GM10847 (cell line): Measurements from ENCODE around the gene SCG3.

Source experiments
- POLR2A ChIP-seq: IDR thresholded peaks from 2 replicates; pipeline ENCODE4 v1.6.1; 2011; ENCODE audit not compliant: insufficient read length; ENCODE audit errors: extremely low read depth

Gene SCG3

DNA sequence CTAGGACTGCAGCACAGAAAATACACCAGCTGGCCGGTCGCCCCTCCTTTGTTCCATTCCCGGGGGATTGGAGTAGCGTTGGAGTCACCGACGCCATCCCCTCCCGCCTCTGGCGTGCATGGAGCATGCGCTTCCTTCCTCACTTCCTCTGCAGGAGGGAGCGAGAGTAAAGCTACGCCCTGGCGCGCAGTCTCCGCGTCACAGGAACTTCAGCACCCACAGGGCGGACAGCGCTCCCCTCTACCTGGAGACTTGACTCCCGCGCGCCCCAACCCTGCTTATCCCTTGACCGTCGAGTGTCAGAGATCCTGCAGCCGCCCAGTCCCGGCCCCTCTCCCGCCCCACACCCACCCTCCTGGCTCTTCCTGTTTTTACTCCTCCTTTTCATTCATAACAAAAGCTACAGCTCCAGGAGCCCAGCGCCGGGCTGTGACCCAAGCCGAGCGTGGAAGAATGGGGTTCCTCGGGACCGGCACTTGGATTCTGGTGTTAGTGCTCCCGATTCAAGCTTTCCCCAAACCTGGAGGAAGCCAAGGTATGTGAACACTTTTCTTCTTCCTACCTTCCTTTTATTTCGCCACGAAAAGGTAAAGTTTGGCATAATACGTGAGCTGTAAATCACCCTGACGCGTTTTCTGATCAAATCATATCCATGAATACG is at the start of gene SCG3:
Gene SCG3 (plus strand): TSS at position 201 of the 661 bp plus-strand sequence. CDS start 253 bp downstream, at position 454.
- TF ChIP-seq POLR2A: no peak

GRCh38 chr15:51634591-51635198 is 46.6 kb upstream of the SCG3 start:
- no peak for TF ChIP-seq POLR2A

DNA sequence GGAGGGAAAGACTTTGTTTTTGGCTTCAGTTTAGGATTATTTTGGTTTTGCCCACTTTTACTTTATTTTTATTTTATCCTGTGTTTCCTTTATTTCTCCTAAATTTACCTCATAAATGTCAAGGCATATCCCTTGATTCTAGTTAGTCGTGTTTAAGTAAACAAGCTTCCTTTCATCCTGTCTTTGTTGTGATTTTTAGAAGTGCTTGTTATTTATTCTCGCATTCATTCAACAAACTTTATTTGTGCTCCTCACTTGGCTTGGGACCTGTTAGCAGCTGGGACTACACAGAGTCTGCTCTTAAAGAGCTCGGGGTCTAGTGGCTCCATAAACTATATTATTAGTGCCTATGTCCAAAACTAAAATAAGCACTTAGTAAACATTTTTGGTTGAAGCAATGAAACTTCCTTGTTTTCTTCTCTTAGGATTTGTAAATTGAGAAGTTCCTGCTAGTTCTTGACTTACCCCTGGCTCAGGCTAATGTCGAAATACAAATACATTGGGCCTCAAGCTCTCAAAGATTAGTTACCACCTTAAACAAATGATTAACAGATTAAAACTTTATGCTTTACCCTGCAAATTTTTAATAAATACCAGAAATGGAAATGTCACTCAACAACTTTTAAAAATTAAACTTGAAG is 39.7 kb upstream of the SCG3 start:
- TF ChIP-seq POLR2A: no peak

- no peak for TF ChIP-seq POLR2A
These were observed 38.6 kb upstream of the SCG3 start for GRCh38 chr15:51642696-51643095.

GRCh38 chr15:51647128-51647562 is 34.2 kb upstream of the SCG3 start:
- TF ChIP-seq POLR2A: no peak

DNA sequence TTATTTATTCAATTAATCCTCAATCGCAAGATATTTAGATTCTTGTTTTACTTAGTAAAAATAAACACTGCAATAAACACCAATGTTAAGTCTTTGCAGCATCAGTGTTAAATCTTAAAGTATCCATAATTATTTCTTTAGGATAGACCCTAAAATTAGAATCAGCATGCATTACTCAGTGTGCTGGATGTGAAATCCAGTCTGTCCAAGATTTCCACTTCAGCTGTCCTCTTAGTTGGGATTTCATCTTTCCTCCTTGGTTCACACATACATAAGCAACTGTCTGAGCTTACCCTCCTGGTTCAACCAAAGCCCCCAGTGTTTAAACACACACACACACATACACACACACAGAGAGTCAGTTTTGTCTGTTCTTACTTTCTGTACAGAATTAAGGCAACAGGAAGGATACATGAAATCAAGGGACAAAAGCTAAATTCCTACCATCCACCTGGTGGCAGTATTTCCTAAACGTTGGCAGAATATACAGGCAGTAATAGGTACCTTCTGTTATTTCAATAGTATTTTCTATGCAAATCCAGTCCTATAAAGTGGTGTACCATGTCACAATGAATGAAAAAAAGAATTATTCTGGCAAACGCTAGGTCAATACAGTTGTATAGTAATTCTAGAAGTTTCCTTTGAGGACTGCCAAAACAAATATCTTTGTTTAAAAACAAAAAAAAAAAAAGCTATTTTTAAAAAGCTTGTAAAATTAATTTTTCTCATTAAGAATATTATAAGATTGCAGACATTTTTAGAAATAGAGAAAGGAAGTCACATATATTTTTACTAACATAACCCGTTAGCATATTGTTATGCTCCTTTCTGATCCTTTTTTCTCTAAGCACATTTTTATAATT is 31.4 kb upstream of the SCG3 start:
- TF ChIP-seq POLR2A: no peak

DNA sequence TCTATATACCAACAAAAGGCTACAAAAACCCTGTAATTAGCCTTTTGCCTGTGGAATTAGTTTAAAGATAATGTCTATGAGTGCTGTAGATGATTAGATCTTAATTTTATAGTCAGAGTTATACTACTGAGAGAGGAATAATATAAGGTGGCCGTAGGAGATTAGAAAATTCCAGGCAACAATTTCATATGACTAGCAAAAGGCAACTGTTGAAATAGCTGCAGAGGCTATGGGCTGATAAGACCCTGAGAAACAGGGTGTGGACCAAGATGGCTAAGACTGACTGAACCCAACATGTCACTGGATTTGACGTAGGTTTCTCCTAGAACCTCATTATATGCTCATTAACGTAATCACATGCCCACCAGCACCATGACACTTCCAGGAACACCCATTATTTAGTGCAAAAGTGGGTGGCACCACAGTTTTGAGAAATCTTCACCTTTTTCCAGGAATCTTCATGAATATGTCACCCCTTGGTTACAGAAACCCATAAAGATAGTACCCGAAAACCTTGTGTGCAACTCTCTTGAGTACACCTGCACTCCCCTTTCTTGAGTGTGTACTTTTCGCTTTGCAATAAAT is 29.1 kb upstream of the SCG3 start:
- TF ChIP-seq POLR2A: no peak

DNA sequence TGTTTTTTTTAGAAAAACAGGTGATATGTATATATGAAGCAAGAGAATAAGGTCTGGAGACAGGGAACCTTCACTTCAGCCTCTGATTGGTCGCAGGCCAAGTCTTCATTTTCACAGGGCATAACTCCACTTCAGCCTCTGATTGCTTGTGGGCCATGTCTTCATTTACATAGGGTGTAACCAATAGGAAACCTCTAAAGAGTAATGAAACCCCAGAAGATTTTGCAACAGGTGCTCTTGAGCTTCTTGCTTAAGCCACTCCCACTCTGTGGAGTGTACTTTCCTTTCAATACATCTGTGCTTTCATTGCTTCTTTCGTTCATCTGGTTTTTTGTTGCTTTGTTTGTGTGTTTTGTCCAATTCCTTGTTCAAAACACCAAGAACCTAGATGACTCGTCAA is 22.6 kb upstream of the SCG3 start:
- no peak for TF ChIP-seq POLR2A

- no peak for TF ChIP-seq POLR2A
These were observed 20.2 kb upstream of the SCG3 start for GRCh38 chr15:51661072-51661471.

GRCh38 chr15:51667478-51667877 is 13.8 kb upstream of the SCG3 start:
- no peak for TF ChIP-seq POLR2A

DNA sequence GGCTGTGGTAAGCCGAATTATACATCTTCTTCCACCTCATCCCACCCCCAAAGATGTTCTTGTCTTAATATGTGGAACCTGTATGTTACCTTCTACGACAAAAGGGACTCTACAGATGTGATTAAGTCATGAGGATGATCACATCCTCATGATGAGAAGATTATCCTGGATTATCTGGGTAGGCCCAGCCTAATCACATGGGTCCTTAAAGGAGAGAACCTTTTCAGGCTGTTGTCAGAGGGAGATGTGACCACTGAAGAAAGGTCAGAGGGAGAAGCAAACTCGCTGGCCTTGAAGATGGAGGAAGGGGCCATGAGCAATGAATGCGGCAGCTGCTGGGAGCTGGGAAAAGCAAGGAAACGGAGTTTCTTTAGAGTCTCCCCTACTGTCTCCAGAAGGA is 12.9 kb upstream of the SCG3 start:
- TF ChIP-seq POLR2A: no peak

GRCh38 chr15:51669381-51669780 is 11.9 kb upstream of the SCG3 start:
- TF ChIP-seq POLR2A: no peak

DNA sequence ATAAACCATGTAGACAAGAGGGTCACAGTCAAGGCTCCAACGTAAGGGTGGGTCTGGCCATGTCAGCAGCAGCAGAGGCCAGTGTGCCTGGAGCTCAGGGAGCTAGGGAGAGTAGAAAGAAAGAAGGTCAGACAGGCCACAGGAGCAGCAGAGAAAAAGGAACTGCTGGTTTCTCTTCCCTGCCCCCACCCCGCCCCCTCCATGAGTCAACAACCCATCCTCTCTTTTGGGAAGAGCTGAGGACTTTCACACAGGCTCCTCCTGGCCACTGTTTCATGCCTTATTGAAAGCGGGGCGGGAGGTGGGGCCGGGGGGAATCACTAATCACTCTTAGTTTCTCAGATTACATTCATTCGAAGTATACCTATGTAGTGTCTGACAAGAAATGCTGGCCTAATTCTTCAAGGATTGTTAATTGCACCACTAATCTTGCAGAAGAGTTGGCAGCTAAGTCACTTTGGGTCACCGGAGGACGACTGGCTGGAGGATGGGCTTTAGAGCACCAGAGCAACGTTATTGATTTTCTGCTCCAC is 9.1 kb upstream of the SCG3 start:
- no peak for TF ChIP-seq POLR2A

- TF ChIP-seq POLR2A: no peak
These were observed 8.1 kb upstream of the SCG3 start for GRCh38 chr15:51672913-51673857.
